ENCODE results near the gene TYW3.

TYW3 gene

GRCh38 chr1:74714429-74715235, 18.3 kb upstream of the TYW3 start:
- no peak for DNase-seq

GRCh38 chr1:74715236-74715502, 17.8 kb upstream of the TYW3 start:
- H3K9me3 ChIP-seq (ENCODE audit: insufficient read depth, low read length, severe bottlenecking), result no peaks in the 10 kb centered on the region
- H3K4me2 ChIP-seq (ENCODE audit: insufficient read depth, low read length), result no peak overlapping the region
- H2AFZ ChIP-seq (ENCODE audit: low read depth, low read length), result no peak overlapping the region
- H3K27me3 ChIP-seq (ENCODE audit: insufficient read depth, low read length, poor library complexity), result no peaks in the 10 kb centered on the region
- ATAC-seq (ENCODE audit: insufficient read depth, low read depth) (no peak), DNase-seq (no peak)
- H3K4me3 ChIP-seq (ENCODE audit: low read depth in 1 of 2, low read length in 2 of 2), result no peak overlapping the region
- H3K4me1 ChIP-seq (ENCODE audit: insufficient read depth, low read length), result no peaks in the 10 kb centered on the region
- H3K9ac ChIP-seq (ENCODE audit: low read depth, low read length), result no peak overlapping the region
- no peaks in the 10 kb centered on the region for H3K79me2 ChIP-seq (ENCODE audit: insufficient read depth, low read length)
- TF ChIP-seq EZH2 (IDR thresholded peaks at IDR 0.05; ENCODE audit: borderline replicate concordance, low read depth, low read length, severe bottlenecking) (no peak), CTCF (IDR thresholded peaks at IDR 0.05; ENCODE audit: borderline replicate concordance, extremely low read depth, low read length, poor library complexity, severe bottlenecking) (no peak)
- H4K20me1 ChIP-seq (ENCODE audit: insufficient read depth, low read length), result no peaks in the 10 kb centered on the region
- no peak overlapping the region for H3K27ac ChIP-seq (ENCODE audit: low read length)
- H3K36me3 ChIP-seq (ENCODE audit: insufficient read depth, low read length), result peaks cover 12% of the 10 kb centered on the region; the same call in 1 of the 2 replicates

More at GRCh38 chr1:74714429-74715235, 18.3 kb upstream of the TYW3 start:
- Histone ChIP-seq H3K4me3 (ENCODE audit: low read depth in 1 of 2, low read length in 2 of 2) (no peak overlapping the region), H2AFZ (ENCODE audit: low read depth, low read length) (no peak overlapping the region), H3K79me2 (ENCODE audit: insufficient read depth, low read length) (no peaks in the 10 kb centered on the region), H3K36me3 (ENCODE audit: insufficient read depth, low read length) (0 out of 2 replicates have a peak, but pooled peaks cover 9% of the 10 kb centered on the region), H3K9ac (ENCODE audit: low read depth, low read length) (no peak overlapping the region), H4K20me1 (ENCODE audit: insufficient read depth, low read length) (no peaks in the 10 kb centered on the region), H3K27ac (ENCODE audit: low read length) (no peak overlapping the region), H3K4me1 (ENCODE audit: insufficient read depth, low read length) (no peaks in the 10 kb centered on the region), H3K9me3 (ENCODE audit: insufficient read depth, low read length, severe bottlenecking) (no peaks in the 10 kb centered on the region), H3K27me3 (ENCODE audit: insufficient read depth, low read length, poor library complexity) (no peaks in the 10 kb centered on the region), H3K4me2 (ENCODE audit: insufficient read depth, low read length) (no peak overlapping the region)
- ATAC-seq (ENCODE audit: insufficient read depth, low read depth), result no peak
- no peak for TF ChIP-seq CTCF (IDR thresholded peaks at IDR 0.05; ENCODE audit: borderline replicate concordance, extremely low read depth, low read length, poor library complexity, severe bottlenecking)
- TF ChIP-seq EZH2 (IDR thresholded peaks at IDR 0.05; ENCODE audit: borderline replicate concordance, low read depth, low read length, severe bottlenecking), result no peak

- no peaks in the 10 kb centered on the region for H3K9me3 ChIP-seq (ENCODE audit: insufficient read depth, low read length, severe bottlenecking)
- ATAC-seq (ENCODE audit: insufficient read depth, low read depth) (no peak), DNase-seq (no peak)
- TF ChIP-seq EZH2 (IDR thresholded peaks at IDR 0.05; ENCODE audit: borderline replicate concordance, low read depth, low read length, severe bottlenecking), result no peak
- TF ChIP-seq CTCF (IDR thresholded peaks at IDR 0.05; ENCODE audit: borderline replicate concordance, extremely low read depth, low read length, poor library complexity, severe bottlenecking), result no peak
- H2AFZ ChIP-seq (ENCODE audit: low read depth, low read length), result no peak overlapping the region
- no peak overlapping the region for H3K27ac ChIP-seq (ENCODE audit: low read length)
- H3K9ac ChIP-seq (ENCODE audit: low read depth, low read length), result no peak overlapping the region
- H3K79me2 ChIP-seq (ENCODE audit: insufficient read depth, low read length), result no peaks in the 10 kb centered on the region
- no peaks in the 10 kb centered on the region for H3K4me1 ChIP-seq (ENCODE audit: insufficient read depth, low read length)
- peaks cover 14% of the 10 kb centered on the region; the same call in 1 of the 2 replicates for H3K36me3 ChIP-seq (ENCODE audit: insufficient read depth, low read length)
- no peaks in the 10 kb centered on the region for H4K20me1 ChIP-seq (ENCODE audit: insufficient read depth, low read length)
- H3K27me3 ChIP-seq (ENCODE audit: insufficient read depth, low read length, poor library complexity), result no peaks in the 10 kb centered on the region
- H3K4me2 ChIP-seq (ENCODE audit: insufficient read depth, low read length), result no peak overlapping the region
- no peak overlapping the region for H3K4me3 ChIP-seq (ENCODE audit: low read depth in 1 of 2, low read length in 2 of 2)
Observed at GRCh38 chr1:74715806-74716205, 17.1 kb upstream of the TYW3 start.
